Measurements from ENCODE around the gene FFAR2.
"Not testable (repeated sequence)": the region's sequence is repeated elsewhere in the genome, so short reads cannot be mapped to it uniquely, and the experiment has no call there.

The FFAR2 gene

GRCh38 chr19:35447606-35448469 is at the start of gene FFAR2:
Gene FFAR2, plus strand, starts transcription at chr19:35448257. Its CDS starts 1,458 bp downstream, at chr19:35449715.
- DNase-seq, result no peak

- no peak for DNase-seq
Measured at GRCh38 chr19:35398570-35398969, 49.5 kb upstream of the FFAR2 start.

GRCh38 chr19:35399231-35399630 is 48.8 kb upstream of the FFAR2 start:
- DNase-seq, result no peak

GRCh38 chr19:35399948-35400772 is 47.9 kb upstream of the FFAR2 start:
- DNase-seq, result no peak

- no peak for DNase-seq
Measured at GRCh38 chr19:35400773-35401100, 47.3 kb upstream of the FFAR2 start.

GRCh38 chr19:35401416-35401815 is 46.6 kb upstream of the FFAR2 start:
- not testable (repeated sequence) for DNase-seq

- no peak for DNase-seq
Measured at GRCh38 chr19:35403116-35403760, 44.8 kb upstream of the FFAR2 start.

- no peak for DNase-seq
Measured at GRCh38 chr19:35404879-35405622, 43.0 kb upstream of the FFAR2 start.

- DNase-seq, result no peak
Measured at GRCh38 chr19:35407619-35408018, 40.4 kb upstream of the FFAR2 start.

GRCh38 chr19:35408284-35409171 is 39.5 kb upstream of the FFAR2 start:
- no peak for DNase-seq

GRCh38 chr19:35409191-35409590 is 38.9 kb upstream of the FFAR2 start:
- DNase-seq, result no peak

- DNase-seq, result no peak
Measured at GRCh38 chr19:35410487-35410886, 37.6 kb upstream of the FFAR2 start.

- DNase-seq, result no peak
Measured at GRCh38 chr19:35414442-35414841, 33.6 kb upstream of the FFAR2 start.

GRCh38 chr19:35416331-35416730 is 31.7 kb upstream of the FFAR2 start:
- DNase-seq, result no peak

- DNase-seq, result no peak
Measured at GRCh38 chr19:35417278-35417677, 30.8 kb upstream of the FFAR2 start.

- no peak for DNase-seq
Measured at GRCh38 chr19:35417713-35418534, 30.1 kb upstream of the FFAR2 start.

- DNase-seq, result no peak
Measured at GRCh38 chr19:35419046-35419445, 29.0 kb upstream of the FFAR2 start.

- DNase-seq, result no peak
Measured at GRCh38 chr19:35419805-35420204, 28.3 kb upstream of the FFAR2 start.

- DNase-seq, result no peak
Measured at GRCh38 chr19:35421362-35421761, 26.7 kb upstream of the FFAR2 start.

- not testable (repeated sequence) for DNase-seq
Measured at GRCh38 chr19:35423406-35423805, 24.7 kb upstream of the FFAR2 start.

- no peak for DNase-seq
Measured at GRCh38 chr19:35425682-35426081, 22.4 kb upstream of the FFAR2 start.
